SK-N-SH treated with all-trans-retinoic acid at 6 μM for 48 hours (cell line): ENCODE data around the gene PLBD1.

Experiments used
- ARNTL ChIP-seq: fragments of 450-650 bp; formaldehyde crosslinking; IDR thresholded peaks from 2 replicates; pipeline ENCODE4 v1.5.0; 2020; ENCODE audit warnings: low read depth, mild to moderate bottlenecking, moderate library complexity, borderline replicate concordance
- BACH2 ChIP-seq: fragments of 250-450 bp; sonication (Bioruptor Pico); IDR thresholded peaks from 2 replicates; pipeline ENCODE4 v1.9.0; 2021; ENCODE audit warnings: mild to moderate bottlenecking, borderline replicate concordance
- GLIS3 ChIP-seq: fragments of 250-450 bp; sonication (Bioruptor Pico); IDR thresholded peaks from 2 replicates; pipeline ENCODE4 v1.5.0; 2020; ENCODE audit warnings: mild to moderate bottlenecking, moderate library complexity
- OSR1 ChIP-seq: fragments of 250-450 bp; sonication (Bioruptor Pico); IDR thresholded peaks from 2 replicates; pipeline ENCODE4 v1.8.0; 2022; ENCODE audit warnings: moderate library complexity, mild to moderate bottlenecking, inconsistent platforms
- ZFP30 ChIP-seq: fragments of 450-650 bp; formaldehyde crosslinking; IDR thresholded peaks from 2 replicates; pipeline ENCODE4 v1.5.0; 2022; ENCODE audit warnings: mild to moderate bottlenecking, moderate library complexity
- ZNF565 ChIP-seq: fragments of 450-650 bp; formaldehyde crosslinking; conservative IDR thresholded peaks from 2 replicates; pipeline ENCODE4 v1.5.0; 2020; ENCODE audit warnings: low read depth, mild to moderate bottlenecking, moderate library complexity
- ZNF8 ChIP-seq: fragments of 450-650 bp; formaldehyde crosslinking; IDR thresholded peaks from 2 replicates; pipeline ENCODE4 v1.5.0; 2020; ENCODE audit warnings: mild to moderate bottlenecking, moderate library complexity
- TF ChIP-seq, protein P1 (sequence below): fragments of 250-450 bp; sonication (Bioruptor Pico); IDR thresholded peaks from 2 replicates; pipeline ENCODE4 v1.8.0; 2020; ENCODE audit warnings: mild to moderate bottlenecking, moderate library complexity, borderline replicate concordance
- TF ChIP-seq, protein P2 (sequence below): fragments of 250-450 bp; sonication (Bioruptor Pico); IDR thresholded peaks from 2 replicates; pipeline ENCODE4 v1.5.1; 2020; ENCODE audit warnings: low read depth, mild to moderate bottlenecking, moderate library complexity
- TF ChIP-seq, protein P3 (sequence below): fragments of 250-450 bp; sonication (Bioruptor Pico); IDR thresholded peaks from 2 replicates; pipeline ENCODE4 v1.5.0; 2020; ENCODE audit warnings: mild to moderate bottlenecking, moderate library complexity

DNA sequence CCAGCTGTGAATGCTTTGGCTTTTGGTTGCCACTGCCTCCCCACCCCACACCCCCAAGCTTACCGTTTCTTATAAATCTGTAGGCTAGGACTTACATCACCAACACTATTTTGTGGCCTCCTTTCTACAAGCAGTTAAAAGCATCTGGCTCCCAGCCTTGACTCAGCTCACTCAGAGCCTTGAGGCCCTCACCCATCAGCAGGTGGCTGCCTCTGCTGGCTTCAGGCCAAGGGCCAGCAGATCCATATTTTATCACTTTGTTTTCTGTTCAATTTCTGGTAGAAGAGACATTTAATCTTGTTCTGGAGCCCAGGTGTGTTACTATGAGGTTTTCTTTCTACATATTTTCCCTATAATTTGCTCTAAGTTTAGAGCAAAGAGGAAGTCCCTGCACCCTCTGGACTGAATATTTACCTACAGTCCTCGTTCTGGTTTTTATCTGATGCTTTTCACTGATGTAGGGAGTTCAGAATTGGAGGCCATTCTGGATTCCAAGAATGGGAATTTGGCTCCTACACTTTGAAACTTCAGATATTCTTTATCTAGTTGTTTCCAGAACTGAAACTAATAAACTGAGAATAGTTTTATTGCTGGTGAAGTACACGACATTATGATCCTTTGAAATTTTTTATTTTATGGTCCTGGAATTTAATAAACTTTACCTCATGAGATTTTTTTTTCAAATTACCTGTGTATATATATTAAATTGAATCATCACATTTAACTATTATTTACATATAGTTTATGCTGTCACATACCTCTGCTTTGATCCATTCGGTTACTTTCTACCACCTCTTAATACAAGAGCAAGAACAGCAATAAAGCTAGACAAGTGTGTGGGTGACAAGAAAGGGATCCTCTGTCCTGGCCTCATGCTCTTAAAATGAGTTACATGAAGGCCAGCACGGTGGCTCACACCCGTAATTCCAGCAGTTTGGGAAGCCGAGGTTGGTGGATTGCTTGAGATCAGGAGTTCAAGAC is 22.2 kb downstream of the PLBD1 start:
- TF ChIP-seq ARNTL: no peak
- TF ChIP-seq, protein P1, sequence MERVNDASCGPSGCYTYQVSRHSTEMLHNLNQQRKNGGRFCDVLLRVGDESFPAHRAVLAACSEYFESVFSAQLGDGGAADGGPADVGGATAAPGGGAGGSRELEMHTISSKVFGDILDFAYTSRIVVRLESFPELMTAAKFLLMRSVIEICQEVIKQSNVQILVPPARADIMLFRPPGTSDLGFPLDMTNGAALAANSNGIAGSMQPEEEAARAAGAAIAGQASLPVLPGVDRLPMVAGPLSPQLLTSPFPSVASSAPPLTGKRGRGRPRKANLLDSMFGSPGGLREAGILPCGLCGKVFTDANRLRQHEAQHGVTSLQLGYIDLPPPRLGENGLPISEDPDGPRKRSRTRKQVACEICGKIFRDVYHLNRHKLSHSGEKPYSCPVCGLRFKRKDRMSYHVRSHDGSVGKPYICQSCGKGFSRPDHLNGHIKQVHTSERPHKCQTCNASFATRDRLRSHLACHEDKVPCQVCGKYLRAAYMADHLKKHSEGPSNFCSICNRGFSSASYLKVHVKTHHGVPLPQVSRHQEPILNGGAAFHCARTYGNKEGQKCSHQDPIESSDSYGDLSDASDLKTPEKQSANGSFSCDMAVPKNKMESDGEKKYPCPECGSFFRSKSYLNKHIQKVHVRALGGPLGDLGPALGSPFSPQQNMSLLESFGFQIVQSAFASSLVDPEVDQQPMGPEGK (CRISPR knock-in tag): no peak
- TF ChIP-seq ZNF8 (CRISPR knock-in tag): no peak
- no peak for TF ChIP-seq GLIS3 (CRISPR knock-in tag)
- TF ChIP-seq ZNF565: no peak
- no peak for TF ChIP-seq ZFP30 (CRISPR knock-in tag)
- TF ChIP-seq BACH2 (CRISPR knock-in tag): no peak
- TF ChIP-seq, protein P2, sequence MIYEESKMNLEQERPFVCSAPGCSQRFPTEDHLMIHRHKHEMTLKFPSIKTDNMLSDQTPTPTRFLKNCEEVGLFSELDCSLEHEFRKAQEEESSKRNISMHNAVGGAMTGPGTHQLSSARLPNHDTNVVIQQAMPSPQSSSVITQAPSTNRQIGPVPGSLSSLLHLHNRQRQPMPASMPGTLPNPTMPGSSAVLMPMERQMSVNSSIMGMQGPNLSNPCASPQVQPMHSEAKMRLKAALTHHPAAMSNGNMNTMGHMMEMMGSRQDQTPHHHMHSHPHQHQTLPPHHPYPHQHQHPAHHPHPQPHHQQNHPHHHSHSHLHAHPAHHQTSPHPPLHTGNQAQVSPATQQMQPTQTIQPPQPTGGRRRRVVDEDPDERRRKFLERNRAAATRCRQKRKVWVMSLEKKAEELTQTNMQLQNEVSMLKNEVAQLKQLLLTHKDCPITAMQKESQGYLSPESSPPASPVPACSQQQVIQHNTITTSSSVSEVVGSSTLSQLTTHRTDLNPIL (CRISPR knock-in tag): no peak
- TF ChIP-seq OSR1 (CRISPR knock-in tag): no peak
- TF ChIP-seq, protein P3, sequence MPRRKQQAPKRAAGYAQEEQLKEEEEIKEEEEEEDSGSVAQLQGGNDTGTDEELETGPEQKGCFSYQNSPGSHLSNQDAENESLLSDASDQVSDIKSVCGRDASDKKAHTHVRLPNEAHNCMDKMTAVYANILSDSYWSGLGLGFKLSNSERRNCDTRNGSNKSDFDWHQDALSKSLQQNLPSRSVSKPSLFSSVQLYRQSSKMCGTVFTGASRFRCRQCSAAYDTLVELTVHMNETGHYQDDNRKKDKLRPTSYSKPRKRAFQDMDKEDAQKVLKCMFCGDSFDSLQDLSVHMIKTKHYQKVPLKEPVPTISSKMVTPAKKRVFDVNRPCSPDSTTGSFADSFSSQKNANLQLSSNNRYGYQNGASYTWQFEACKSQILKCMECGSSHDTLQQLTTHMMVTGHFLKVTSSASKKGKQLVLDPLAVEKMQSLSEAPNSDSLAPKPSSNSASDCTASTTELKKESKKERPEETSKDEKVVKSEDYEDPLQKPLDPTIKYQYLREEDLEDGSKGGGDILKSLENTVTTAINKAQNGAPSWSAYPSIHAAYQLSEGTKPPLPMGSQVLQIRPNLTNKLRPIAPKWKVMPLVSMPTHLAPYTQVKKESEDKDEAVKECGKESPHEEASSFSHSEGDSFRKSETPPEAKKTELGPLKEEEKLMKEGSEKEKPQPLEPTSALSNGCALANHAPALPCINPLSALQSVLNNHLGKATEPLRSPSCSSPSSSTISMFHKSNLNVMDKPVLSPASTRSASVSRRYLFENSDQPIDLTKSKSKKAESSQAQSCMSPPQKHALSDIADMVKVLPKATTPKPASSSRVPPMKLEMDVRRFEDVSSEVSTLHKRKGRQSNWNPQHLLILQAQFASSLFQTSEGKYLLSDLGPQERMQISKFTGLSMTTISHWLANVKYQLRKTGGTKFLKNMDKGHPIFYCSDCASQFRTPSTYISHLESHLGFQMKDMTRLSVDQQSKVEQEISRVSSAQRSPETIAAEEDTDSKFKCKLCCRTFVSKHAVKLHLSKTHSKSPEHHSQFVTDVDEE (CRISPR knock-in tag): no peak
